ENCODE results near the gene USP9Y.

USP9Y gene

DNA sequence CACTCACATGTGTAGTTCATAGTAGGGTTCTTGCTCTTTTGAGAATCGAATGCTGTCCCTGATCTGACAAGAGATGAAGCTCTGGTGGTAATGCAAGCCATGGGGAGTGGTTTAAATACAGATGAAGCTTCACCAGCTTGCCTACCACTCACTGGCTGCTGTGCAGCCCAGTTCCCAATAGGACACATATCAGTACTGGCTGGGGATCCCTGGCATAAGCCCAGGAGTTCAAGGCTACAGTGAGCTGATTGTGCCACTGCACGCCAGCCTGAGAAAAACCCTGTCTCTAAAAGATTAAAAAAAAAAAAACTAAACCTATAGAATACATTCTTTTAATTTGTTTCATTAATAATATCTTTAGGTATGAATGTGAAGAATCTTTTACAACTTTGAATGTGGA is 136.5 kb downstream of the USP9Y start:
- no peak for TF ChIP-seq CTCF (IDR thresholded peaks at IDR 0.05)
- Histone ChIP-seq H3K27me3 (no peaks in the 10 kb centered on the region), H3K36me3 (no peaks in the 10 kb centered on the region), H3K9me3 (no peaks in the 10 kb centered on the region), H3K4me3 (ENCODE audit: low read depth in 1 of 2, low read length in 1 of 2) (no peak overlapping the region), H3K4me1 (ENCODE audit: control insufficient read depth in 1 of 2, insufficient read depth in 1 of 2, low read depth in 1 of 2, low read length in 1 of 2) (no peaks in the 10 kb centered on the region), H3K27ac (no peak overlapping the region)

- Histone ChIP-seq H3K27ac (no peak overlapping the region), H3K4me3 (ENCODE audit: low read depth in 1 of 2, low read length in 1 of 2) (no peak overlapping the region), H3K9me3 (no peaks in the 10 kb centered on the region), H3K36me3 (no peaks in the 10 kb centered on the region), H3K4me1 (ENCODE audit: control insufficient read depth in 1 of 2, insufficient read depth in 1 of 2, low read depth in 1 of 2, low read length in 1 of 2) (no peaks in the 10 kb centered on the region), H3K27me3 (no peaks in the 10 kb centered on the region)
- TF ChIP-seq CTCF (IDR thresholded peaks at IDR 0.05): no peak
Measured at GRCh38 chrY:12841368-12841767, 140.3 kb downstream of the USP9Y start.

- no peaks in the 10 kb centered on the region for H3K27me3 ChIP-seq
- no peak for TF ChIP-seq CTCF (IDR thresholded peaks at IDR 0.05)
Measured at GRCh38 chrY:12846793-12847192, 145.8 kb downstream of the USP9Y start.

GRCh38 chrY:12855791-12856275 is 154.8 kb downstream of the USP9Y start:
- no peak for TF ChIP-seq CTCF (IDR thresholded peaks at IDR 0.05)
- no peak overlapping the region for H3K27ac ChIP-seq
- H3K9me3 ChIP-seq: no peaks in the 10 kb centered on the region
- peaks cover 0 to 12% of the 10 kb centered on the region in 2 experiments for H3K4me1 ChIP-seq (ENCODE audit: control insufficient read depth in 1 of 2, insufficient read depth in 1 of 2, low read depth in 1 of 2, low read length in 1 of 2)
- H3K27me3 ChIP-seq: no peaks in the 10 kb centered on the region
- no peaks in the 10 kb centered on the region for H3K36me3 ChIP-seq
- H3K4me3 ChIP-seq (ENCODE audit: low read depth in 1 of 2, low read length in 1 of 2): no peak overlapping the region

More at GRCh38 chrY:12846793-12847192, 145.8 kb downstream of the USP9Y start:
- Histone ChIP-seq H3K36me3 (no peaks in the 10 kb centered on the region), H3K4me3 (ENCODE audit: low read depth in 1 of 2, low read length in 1 of 2) (no peak overlapping the region), H3K9me3 (no peaks in the 10 kb centered on the region), H3K27ac (no peak overlapping the region), H3K4me1 (ENCODE audit: control insufficient read depth in 1 of 2, insufficient read depth in 1 of 2, low read depth in 1 of 2, low read length in 1 of 2) (no peaks in the 10 kb centered on the region)

- Histone ChIP-seq H3K27me3 (no peaks in the 10 kb centered on the region), H3K27ac (no peak overlapping the region), H3K4me3 (ENCODE audit: low read depth in 1 of 2, low read length in 1 of 2) (no peak overlapping the region), H3K36me3 (no peaks in the 10 kb centered on the region), H3K4me1 (ENCODE audit: control insufficient read depth in 1 of 2, insufficient read depth in 1 of 2, low read depth in 1 of 2, low read length in 1 of 2) (peaks cover 0 to 13% of the 10 kb centered on the region in 2 experiments), H3K9me3 (no peaks in the 10 kb centered on the region)
- no peak for TF ChIP-seq CTCF (IDR thresholded peaks at IDR 0.05)
Measured at GRCh38 chrY:12867960-12868359, 166.9 kb downstream of the USP9Y start.

DNA sequence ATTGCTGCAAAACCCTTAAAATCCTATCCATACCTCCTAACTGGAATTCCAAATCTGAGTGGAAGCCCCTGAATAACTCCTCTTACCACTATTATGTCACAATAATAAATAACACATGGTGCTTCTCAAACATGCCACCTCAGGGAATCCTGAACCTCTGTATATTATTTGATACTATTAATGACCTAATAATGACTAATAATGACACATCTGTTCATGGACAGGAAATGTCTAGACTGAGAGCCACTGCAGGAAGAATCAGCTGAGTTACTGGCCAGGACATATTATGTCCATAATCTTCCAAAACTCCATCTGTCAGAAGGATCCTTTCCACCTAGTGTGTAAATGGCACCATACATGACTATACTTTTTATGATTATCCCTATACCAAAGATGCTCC is 195.9 kb downstream of the USP9Y start:
- H3K27ac ChIP-seq: no peak overlapping the region
- H3K9me3 ChIP-seq: no peaks in the 10 kb centered on the region
- H3K36me3 ChIP-seq: no peaks in the 10 kb centered on the region
- no peak for TF ChIP-seq CTCF (IDR thresholded peaks at IDR 0.05)
- no peaks in the 10 kb centered on the region for H3K27me3 ChIP-seq
- no peaks in the 10 kb centered on the region for H3K4me1 ChIP-seq (ENCODE audit: control insufficient read depth in 1 of 2, insufficient read depth in 1 of 2, low read depth in 1 of 2, low read length in 1 of 2)
- H3K4me3 ChIP-seq (ENCODE audit: low read depth in 1 of 2, low read length in 1 of 2): no peak overlapping the region

All from neutrophil (primary cell).